GM12891 (cell line): Measurements from ENCODE around the gene CSF1R.

Source experiments
- PAX5 ChIP-seq: IDR thresholded peaks from 2 replicates; pipeline ENCODE4 v1.6.1; 2011; ENCODE audit warnings: low read length, moderate library complexity, mild to moderate bottlenecking; ENCODE audit not compliant: insufficient read depth, severe bottlenecking
- POLR2A ChIP-seq: IDR thresholded peaks from 2 replicates; pipeline ENCODE4 v1.6.1; 2011; ENCODE audit warnings: low read depth, low read length, control low read depth
- POLR2AphosphoS5 ChIP-seq: IDR thresholded peaks from 2 replicates; pipeline ENCODE4 v1.6.1; 2011; ENCODE audit warnings: low read depth, low read length, control low read depth
- POU2F2 ChIP-seq: IDR thresholded peaks from 2 replicates; pipeline ENCODE4 v1.6.1; 2011; ENCODE audit warnings: low read depth, mild to moderate bottlenecking, control low read depth, low read length, moderate library complexity
- SPI1 ChIP-seq: IDR thresholded peaks from 2 replicates; pipeline ENCODE4 v1.6.1; 2011; ENCODE audit warnings: low read depth, low read length, control low read depth

- TF ChIP-seq POLR2AphosphoS5 (no peak), POLR2A (no peak), POU2F2 (no peak), PAX5 (no peak), SPI1 (no peak)
Measured at GRCh38 chr5:150097152-150097551, 10.8 kb upstream of the CSF1R start.
